Aorta (tissue), 5 donors: Measurements from ENCODE around the gene RBMS2. TPM values are rescaled to one million over a fixed set of nuclear protein-coding genes. Genes with fewer than 3 reads are reported as not detected.

Experiments
- ATAC-seq: fragments of 200-7000 bp; cut with Tn5 transposase; one replicate; pipeline ENCODE4 v1.9.1; 2022; ENCODE audit warnings: moderate library complexity; ENCODE audit not compliant: low FRiP score
- DNase-seq, 2 donors: peaks; one replicate each; pipeline ENCODE4 v3.0.0-alpha.2; 2020
- H3K27ac ChIP-seq, 2 donors: one replicate each; pipeline ENCODE4 v1.5.1; 2013; ENCODE audit warnings: low read length in 2 of 2, mild to moderate bottlenecking in 2 of 2, moderate library complexity in 2 of 2, control low read depth in 1 of 2, inconsistent platforms in 1 of 2, low read depth in 1 of 2
- H3K27me3 ChIP-seq, 2 donors: one replicate each; pipeline ENCODE4 v1.6.1; 2013; ENCODE audit warnings: control low read depth in 1 of 2, low read length in 1 of 2, mild to moderate bottlenecking in 1 of 2, moderate library complexity in 1 of 2; ENCODE audit not compliant: insufficient read depth in 2 of 2, control insufficient read depth in 1 of 2
- H3K36me3 ChIP-seq, 2 donors: one replicate each; pipeline ENCODE4 v1.6.1; 2013; ENCODE audit warnings: control low read depth in 1 of 2, low read length in 1 of 2, mild to moderate bottlenecking in 1 of 2; ENCODE audit not compliant: insufficient read depth in 2 of 2, control insufficient read depth in 1 of 2
- H3K4me1 ChIP-seq, 2 donors: one replicate each; pipeline ENCODE4 v1.6.1; 2013; ENCODE audit warnings: low read length in 2 of 2, control low read depth in 1 of 2, mild to moderate bottlenecking in 1 of 2, moderate library complexity in 1 of 2; ENCODE audit not compliant: insufficient read depth in 2 of 2, control insufficient read depth in 1 of 2
- H3K4me3 ChIP-seq, 2 donors: one replicate each; pipeline ENCODE4 v1.5.1; 2013; ENCODE audit warnings: low read length in 2 of 2, control low read depth in 1 of 2, mild to moderate bottlenecking in 1 of 2
- H3K9me3 ChIP-seq: one replicate; pipeline ENCODE4 v1.6.1; 2013; ENCODE audit warnings: mild to moderate bottlenecking, low read length; ENCODE audit not compliant: control insufficient read depth
- WGBS, 2 donors: extraction: QIAGEN DNeasy Blood & Tissue Kit; methylation state at CpG; one replicate each; pipeline ENCODE4 v1.1.7; 2013; 5-methylcytosine and 5-hydroxymethylcytosine counted together
- intact Hi-C, 2 donors: fragments of 100-400 bp; cut with DNase I; formaldehyde crosslinking; loops; one replicate each; pipeline versions ENCODE4 v1.14.2 to v1.15.0; 2022
- polyA plus RNA-seq, 2 donors: library from polyadenylated mRNA; stranded (reverse); fragments of 200-250 nt; gene quantifications; one replicate each; pipeline ENCODE4 v1.2.3, GENCODE V29; 2013
- total RNA-seq, 2 donors: library from RNA; stranded (reverse); fragmentation: NEBNext Ultra II Directional; extraction: Animal tissue kit (Norgen Biotek cat#: 25700); gene quantifications; one replicate each; pipeline ENCODE4 v1.2.1, GENCODE V29; 2021
- donor health status: healthy with polysubstance abuse.
- donor health status: Bipolar disorder and iron deficiency.
- donor health status: DM: no; HTN: no; CAD: no.
- donor health status: DM: no; HTN: no; CAD: no.
- donor health status: DM: yes; HTN: yes; CAD: no.

Gene RBMS2
- total and polyA plus RNA-seq, 4 donors, result 12.5 to 72.0 (median 42.8) TPM

- Histone ChIP-seq H3K4me3 (no peak overlapping the region), H3K27ac (no peak overlapping the region), H3K27me3 (no peaks in the 10 kb centered on the region), H3K9me3 (no peaks in the 10 kb centered on the region), H3K4me1 (no peaks in the 10 kb centered on the region), H3K36me3 (peaks cover 5 to 17% of the 10 kb centered on the region in 2 donors)
- WGBS, 2 donors, result 90 to 93% methylated on average over 15 of the region's 15 CpGs
- DNase-seq (no peak), ATAC-seq (no peak)
- intact Hi-C loops, result no loop called here
These were observed 77.4 kb downstream of the RBMS2 start for GRCh38 chr12:56599041-56599440.

DNA sequence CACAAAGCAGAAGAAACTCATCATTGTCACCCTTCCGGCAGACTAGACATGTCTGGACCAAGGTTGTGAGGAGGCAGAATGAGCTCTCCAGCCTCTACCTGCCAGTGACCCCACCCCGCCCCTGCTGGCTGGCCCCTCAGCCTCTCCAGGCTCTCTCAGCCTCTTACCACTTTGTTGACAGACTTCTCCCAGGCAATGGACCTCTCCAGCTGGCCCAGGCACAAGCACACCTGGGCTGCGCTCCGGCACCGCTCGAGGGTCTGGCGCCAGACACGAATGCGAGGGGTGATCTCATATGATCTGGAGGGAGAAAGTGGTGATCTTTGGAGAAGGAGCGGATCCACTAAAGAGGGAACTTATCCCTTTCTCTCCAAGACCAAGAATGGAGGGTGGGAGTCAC is 78.2 kb downstream of the RBMS2 start:
- intact Hi-C loops, result no loop called here
- Histone ChIP-seq H3K9me3 (no peaks in the 10 kb centered on the region), H3K27ac (no peak overlapping the region), H3K4me3 (no peak overlapping the region), H3K36me3 (peaks cover 5 to 22% of the 10 kb centered on the region in 2 donors), H3K27me3 (no peaks in the 10 kb centered on the region), H3K4me1 (no peaks in the 10 kb centered on the region)
- no peak for ATAC-seq
- WGBS, 2 donors, result 93% methylated on average over 10 of the region's 10 CpGs
- DNase-seq, result no peak

- ATAC-seq, result no peak
- Histone ChIP-seq H3K27me3 (no peaks in the 10 kb centered on the region), H3K4me3 (no peak overlapping the region), H3K9me3 (no peaks in the 10 kb centered on the region), H3K4me1 (no peaks in the 10 kb centered on the region), H3K27ac (no peak overlapping the region), H3K36me3 (peaks cover 5 to 23% of the 10 kb centered on the region in 2 donors)
- intact Hi-C loops, result no loop called here
- no peak for DNase-seq
- WGBS, 2 donors, result 77 to 90% methylated on average over 6 of the region's 6 CpGs
These were observed 79.1 kb downstream of the RBMS2 start for GRCh38 chr12:56600753-56601152.

GRCh38 chr12:56601503-56601902 is 79.9 kb downstream of the RBMS2 start:
- Histone ChIP-seq H3K4me1 (no peaks in the 10 kb centered on the region), H3K9me3 (no peaks in the 10 kb centered on the region), H3K36me3 (peaks cover 5 to 28% of the 10 kb centered on the region in 2 donors), H3K27ac (no peak overlapping the region), H3K4me3 (no peak overlapping the region), H3K27me3 (no peaks in the 10 kb centered on the region)
- WGBS, 2 donors, result 57 to 61% methylated on average over 3 of the region's 3 CpGs
- no peak for DNase-seq
- intact Hi-C loops, result no loop called here
- no peak for ATAC-seq

GRCh38 chr12:56602239-56602638 is 80.6 kb downstream of the RBMS2 start:
- DNase-seq (no peak), ATAC-seq (no peak)
- WGBS, 2 donors, result 71 to 77% methylated on average over 3 of the region's 3 CpGs
- H3K27ac ChIP-seq, result no peak overlapping the region
- no peaks in the 10 kb centered on the region for H3K9me3 ChIP-seq
- H3K4me3 ChIP-seq, result no peak overlapping the region
- H3K27me3 ChIP-seq, result no peaks in the 10 kb centered on the region
- peaks cover 5 to 29% of the 10 kb centered on the region in 2 donors for H3K36me3 ChIP-seq
- H3K4me1 ChIP-seq, result no peaks in the 10 kb centered on the region
- intact Hi-C loops, result no loop called here

DNA sequence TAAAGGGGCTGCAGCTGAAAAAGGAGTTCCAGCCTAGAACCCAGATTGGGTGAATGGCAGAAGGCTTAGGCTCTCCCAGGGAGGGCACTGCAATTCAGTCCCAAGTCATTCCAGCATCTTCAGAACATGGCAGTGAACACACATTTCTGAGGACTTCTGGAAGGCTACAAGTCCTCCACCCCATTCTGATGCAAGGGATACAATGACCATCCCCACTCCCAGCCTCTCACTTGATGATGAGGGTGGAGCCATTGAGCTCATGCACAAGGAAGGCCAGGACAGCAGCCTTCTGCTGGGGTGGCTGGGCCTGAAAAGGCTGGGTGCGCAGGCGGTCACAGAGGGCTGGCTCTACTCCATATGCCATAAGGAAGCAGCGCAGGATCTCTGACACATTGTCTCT is 82.7 kb downstream of the RBMS2 start:
- H3K36me3 ChIP-seq, result peaks cover 0 to 29% of the 10 kb centered on the region in 2 donors
- ATAC-seq, result no peak
- H3K4me3 ChIP-seq, result no peak overlapping the region
- DNase-seq, result no peak
- H3K27me3 ChIP-seq, result no peaks in the 10 kb centered on the region
- 98 to 99% methylated on average over 3 of the region's 3 CpGs for WGBS, 2 donors
- H3K27ac ChIP-seq, result no peak overlapping the region
- H3K9me3 ChIP-seq, result no peaks in the 10 kb centered on the region
- H3K4me1 ChIP-seq, result no peaks in the 10 kb centered on the region
- intact Hi-C loops, result no loop called here

DNA sequence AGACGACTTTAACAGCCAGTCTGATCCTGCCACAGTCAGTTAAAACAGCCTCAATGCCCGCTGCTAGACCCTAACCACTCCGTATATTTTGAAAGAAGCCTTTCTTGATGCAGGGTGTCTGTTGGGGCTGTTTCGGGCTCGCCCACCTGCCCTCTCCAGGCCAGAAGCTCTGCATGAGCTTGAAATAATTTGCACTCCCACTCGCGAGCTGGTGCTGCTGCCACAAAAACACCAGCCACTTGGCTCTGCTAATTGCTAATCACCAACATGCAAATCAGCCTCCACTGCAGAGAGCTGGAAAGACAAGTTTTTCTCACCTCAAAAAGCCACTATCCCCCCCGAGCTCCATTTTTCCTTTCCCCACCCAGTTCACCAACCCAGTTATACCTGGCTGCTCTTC is 93.0 kb downstream of the RBMS2 start:
- no peak overlapping the region for H3K27ac ChIP-seq
- WGBS, 2 donors, result 84 to 89% methylated on average over 8 of the region's 8 CpGs
- H3K36me3 ChIP-seq, result peaks cover 24 to 35% of the 10 kb centered on the region in 2 donors
- intact Hi-C loops, result no loop called here
- no peaks in the 10 kb centered on the region for H3K9me3 ChIP-seq
- no peaks in the 10 kb centered on the region for H3K4me1 ChIP-seq
- ATAC-seq (no peak), DNase-seq (no peak)
- H3K4me3 ChIP-seq, result no peak overlapping the region
- no peaks in the 10 kb centered on the region for H3K27me3 ChIP-seq

DNA sequence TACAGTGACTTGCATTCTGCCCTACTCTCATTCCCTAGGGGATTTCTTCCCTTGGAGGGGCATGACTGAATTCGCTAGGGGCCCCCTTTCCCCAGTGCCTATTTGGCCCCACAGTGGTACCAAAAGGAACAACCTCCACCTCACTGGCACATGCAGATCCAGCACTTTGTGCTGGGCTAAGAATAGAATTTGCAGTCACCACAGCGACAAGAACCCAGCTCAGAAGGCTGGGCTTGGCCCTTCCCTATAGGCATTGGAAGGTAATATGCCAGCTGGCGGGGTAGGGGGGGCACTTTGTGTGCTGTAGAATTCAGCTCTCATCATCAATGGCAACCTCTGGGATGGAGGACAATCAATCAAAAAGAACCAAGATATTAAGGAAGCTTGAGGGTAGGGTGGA is 94.6 kb downstream of the RBMS2 start:
- Histone ChIP-seq H3K36me3 (peaks cover 22 to 27% of the 10 kb centered on the region in 2 donors), H3K27me3 (no peaks in the 10 kb centered on the region), H3K4me1 (no peaks in the 10 kb centered on the region), H3K27ac (no peak overlapping the region), H3K9me3 (no peaks in the 10 kb centered on the region), H3K4me3 (no peak overlapping the region)
- ATAC-seq (no peak), DNase-seq (no peak)
- intact Hi-C loops, result no loop called here
- WGBS, 2 donors, result 72 to 81% methylated on average over 3 of the region's 3 CpGs

- H3K4me3 ChIP-seq, result no peak overlapping the region
- H3K27ac ChIP-seq, result no peak overlapping the region
- no peaks in the 10 kb centered on the region for H3K9me3 ChIP-seq
- no peaks in the 10 kb centered on the region for H3K27me3 ChIP-seq
- ATAC-seq (no peak), DNase-seq (no peak)
- peaks cover 16 to 23% of the 10 kb centered on the region in 2 donors for H3K36me3 ChIP-seq
- intact Hi-C loops, result no loop called here
- H3K4me1 ChIP-seq, result no peaks in the 10 kb centered on the region
These were observed 95.3 kb downstream of the RBMS2 start for GRCh38 chr12:56616925-56617324.
